HG02970 (cell line): ENCODE measurements around the gene KLHL6.
"Not testable (repeated sequence)": the region's sequence is repeated elsewhere in the genome, so short reads cannot be mapped to it uniquely, and the experiment has no call there.

Source experiments
- ATAC-seq: cut with Tn5 transposase; IDR thresholded peaks from one replicate; pipeline ENCODE4 v1.9.1; 2021; ENCODE audit warnings: mild to moderate bottlenecking, moderate library complexity, moderate number of reproducible peaks; ENCODE audit not compliant: unreplicated experiment, low FRiP score

The KLHL6 gene

GRCh38 chr3:183460081-183461055 is 95.1 kb downstream of the KLHL6 start:
- no peak for ATAC-seq

- no peak for ATAC-seq
Observed at GRCh38 chr3:183455089-183455488, 100.4 kb downstream of the KLHL6 start.

GRCh38 chr3:183454064-183454463 is 101.4 kb downstream of the KLHL6 start:
- ATAC-seq: no peak

- no peak for ATAC-seq
Observed at GRCh38 chr3:183449791-183450190, 105.7 kb downstream of the KLHL6 start.

- ATAC-seq: no peak
Observed at GRCh38 chr3:183449391-183449790, 106.1 kb downstream of the KLHL6 start.

- ATAC-seq: no peak
Observed at GRCh38 chr3:183448369-183449128, 107.0 kb downstream of the KLHL6 start.

- ATAC-seq: no peak
Observed at GRCh38 chr3:183447206-183448001, 108.1 kb downstream of the KLHL6 start.

GRCh38 chr3:183446838-183447205 is 108.7 kb downstream of the KLHL6 start:
- no peak for ATAC-seq

GRCh38 chr3:183444748-183445147 is 110.8 kb downstream of the KLHL6 start:
- ATAC-seq: no peak

GRCh38 chr3:183443395-183444385 is 111.8 kb downstream of the KLHL6 start:
- no peak for ATAC-seq

GRCh38 chr3:183442994-183443393 is 112.5 kb downstream of the KLHL6 start:
- ATAC-seq: no peak

GRCh38 chr3:183440521-183440920 is 115.0 kb downstream of the KLHL6 start:
- not testable (repeated sequence) for ATAC-seq

GRCh38 chr3:183439515-183439914 is 116.0 kb downstream of the KLHL6 start:
- no peak for ATAC-seq

- no peak for ATAC-seq
Observed at GRCh38 chr3:183438735-183439134, 116.8 kb downstream of the KLHL6 start.

- ATAC-seq: no peak
Observed at GRCh38 chr3:183437666-183438564, 117.6 kb downstream of the KLHL6 start.
